HCT116 (cell line): ENCODE data around the gene MGRN1. TPM values are rescaled to one million over a fixed set of nuclear protein-coding genes. Genes with fewer than 3 reads are reported as not detected.

Experiments
- ATAC-seq: fragments of 200-7000 bp; cut with Tn5 transposase; 2 replicates; pipeline ENCODE4 v1.9.1; 2020; ENCODE audit warnings: mild to moderate bottlenecking, moderate library complexity
- BruUV-seq: library from RNA; stranded (reverse); fragments of 400-500 nt; replicated peaks from 2 replicates; lab custom pipeline; 2021; lab: Mats Ljungman, UMichigan
- CTCF ChIA-PET: fragments of 300-600 bp; sonication (Branson Sonifier 250); formaldehyde crosslinking; loops from one replicate; lab custom pipeline; 2021; ENCODE audit warnings: antibody characterized with exemption; lab: Charles Lee
- POLR2A ChIA-PET: fragments of 300-600, 350-600 bp; sonication (Branson Sonifier 250); formaldehyde crosslinking; loops from one replicate; lab custom pipeline; 2021; ENCODE audit warnings: antibody characterized with exemption; lab: Charles Lee
- RAD21 ChIA-PET, 2 experiments: fragments of 300-600 bp; sonication (Branson Sonifier 250); formaldehyde crosslinking; loops; one replicate each; lab custom pipeline; 2023; ENCODE audit warnings: low total read pairs in 2 of 2; ENCODE audit not compliant: uncharacterized antibody in 2 of 2, unreplicated experiment in 2 of 2, low non-redundant PET in 1 of 2; lab: Charles Lee
- DNase-seq: peaks from one replicate; pipeline ENCODE4 v3.0.0-alpha.2; 2010; ENCODE audit warnings: low read depth, low spot score
- H2AFZ ChIP-seq: fragments of 200-600 bp; shearing (Covaris generic), sonication (generic); 2 replicates; pipeline ENCODE4 v1.6.1; 2017; ENCODE audit warnings: low read depth, mixed run types, mixed read lengths, antibody characterized with exemption, low read length; ENCODE audit not compliant: poor library complexity, severe bottlenecking
- H3K27ac ChIP-seq: 2 replicates; pipeline ENCODE4 v1.5.1; 2012; ENCODE audit warnings: low read depth, low read length
- H3K27me3 ChIP-seq: fragments of 200-600 bp; sonication (generic); 2 replicates; pipeline ENCODE4 v1.6.1; 2016; ENCODE audit warnings: mixed run types, low read length, mixed read lengths; ENCODE audit not compliant: insufficient read depth
- H3K36me3 ChIP-seq, 2 experiments: fragments of 200-500 bp in 1 of 2; fragments of 200-600 bp in 1 of 2; sonication (Bioruptor generic) in 1 of 2; sonication (generic) in 1 of 2; 2 replicates each; pipeline versions ENCODE4 v1.5.1 to v1.6.1; 2014 to 2016; ENCODE audit warnings: low read length in 2 of 2, inconsistent platforms in 1 of 2, mixed read lengths in 1 of 2, mixed run types in 1 of 2; ENCODE audit not compliant: insufficient read depth in 2 of 2, control insufficient read depth in 1 of 2
- H3K4me1 ChIP-seq, 2 experiments: fragments of 200-600 bp in 1 of 2; sonication (generic) in 1 of 2; 2 replicates each; pipeline versions ENCODE4 v1.5.1 to v1.6.1; 2012 to 2017; ENCODE audit warnings: low read length in 2 of 2, inconsistent platforms in 1 of 2, mild to moderate bottlenecking in 1 of 2, mixed read lengths in 1 of 2, mixed run types in 1 of 2, moderate library complexity in 1 of 2; ENCODE audit not compliant: insufficient read depth in 2 of 2, control insufficient read depth in 1 of 2
- H3K4me2 ChIP-seq: fragments of 200-600 bp; sonication (generic); 2 replicates; pipeline ENCODE4 v1.6.1; 2017; ENCODE audit warnings: mixed run types, low read length, mixed read lengths
- H3K4me3 ChIP-seq, 2 experiments: fragments of 200-600 bp in 1 of 2; sonication (generic) in 1 of 2; replicated peaks in 1 of 2; 2 replicates each; pipeline ENCODE4 v1.5.1; 2011 to 2016; ENCODE audit warnings: low read length in 2 of 2, control low read depth in 1 of 2, low read depth in 1 of 2, mild to moderate bottlenecking in 1 of 2, mixed read lengths in 1 of 2, mixed run types in 1 of 2
- H3K79me2 ChIP-seq: fragments of 200-600 bp; sonication (generic); 2 replicates; pipeline ENCODE4 v1.6.1; 2017; ENCODE audit warnings: mild to moderate bottlenecking, mixed run types, low read length, moderate library complexity, mixed read lengths; ENCODE audit not compliant: insufficient read depth
- H3K9ac ChIP-seq: fragments of 200-600 bp; sonication (generic); 2 replicates; pipeline ENCODE4 v1.6.1; 2016; ENCODE audit warnings: low read length, mixed read lengths
- H3K9me2 ChIP-seq: fragments of 200-600 bp; sonication (generic), shearing (Covaris generic); 2 replicates; pipeline ENCODE4 v1.6.1; 2017; ENCODE audit warnings: mixed run types, mild to moderate bottlenecking, moderate library complexity; ENCODE audit not compliant: insufficient read depth
- H3K9me3 ChIP-seq, 2 experiments: fragments of 200-500 bp in 1 of 2; fragments of 200-600 bp in 1 of 2; sonication (Bioruptor generic) in 1 of 2; sonication (generic) in 1 of 2; 2 replicates each; pipeline ENCODE4 v1.6.1; 2014 to 2017; ENCODE audit warnings: low read length in 2 of 2, mixed read lengths in 2 of 2, inconsistent platforms in 1 of 2, low read depth in 1 of 2, mild to moderate bottlenecking in 1 of 2, mixed run types in 1 of 2, moderate library complexity in 1 of 2; ENCODE audit not compliant: control insufficient read depth in 1 of 2, insufficient read depth in 1 of 2
- H4K20me1 ChIP-seq: fragments of 200-600 bp; sonication (generic), shearing (Covaris generic); 2 replicates; pipeline ENCODE4 v1.6.1; 2017; ENCODE audit warnings: mixed run types, mild to moderate bottlenecking, moderate library complexity; ENCODE audit not compliant: insufficient read depth
- ATF3 ChIP-seq: IDR thresholded peaks from 2 replicates; pipeline ENCODE4 v1.6.1; 2012
- CBX3 ChIP-seq: IDR thresholded peaks from 2 replicates; pipeline ENCODE4 v1.6.1; 2012; ENCODE audit warnings: low read depth
- CTCF ChIP-seq, 3 experiments: fragments of 200-600 bp in 1 of 3; sonication (generic) in 1 of 3; IDR thresholded peaks in 2 of 3; conservative IDR thresholded peaks in 1 of 3; 2 replicates each; pipeline ENCODE4 v1.5.1; 2012 to 2017; ENCODE audit warnings: low read depth in 2 of 3, low read length in 2 of 3, antibody characterized with exemption in 1 of 3, borderline replicate concordance in 1 of 3, control low read depth in 1 of 3, mild to moderate bottlenecking in 1 of 3, mixed read lengths in 1 of 3, mixed run types in 1 of 3, moderate library complexity in 1 of 3; ENCODE audit not compliant: insufficient read depth in 1 of 3
- EGR1 ChIP-seq: IDR thresholded peaks from 2 replicates; pipeline ENCODE4 v1.6.1; 2012; ENCODE audit warnings: low read depth
- ELF1 ChIP-seq: IDR thresholded peaks from 2 replicates; pipeline ENCODE4 v1.6.1; 2012; ENCODE audit warnings: low read depth, borderline replicate concordance
- EZH2phosphoT487 ChIP-seq: fragments of 200-600 bp; IDR thresholded peaks from 2 replicates; pipeline ENCODE4 v1.6.1; 2018; ENCODE audit warnings: antibody characterized with exemption, borderline replicate concordance
- FOSL1 ChIP-seq: IDR thresholded peaks from 2 replicates; pipeline ENCODE4 v1.6.1; 2012; ENCODE audit warnings: low read depth
- JUND ChIP-seq: IDR thresholded peaks from 2 replicates; pipeline ENCODE4 v1.6.1; 2012
- MAX ChIP-seq: IDR thresholded peaks from 2 replicates; pipeline ENCODE4 v1.6.1; 2012
- POLR2A ChIP-seq: IDR thresholded peaks from 2 replicates; pipeline ENCODE4 v1.7.0; 2011; ENCODE audit warnings: borderline replicate concordance; ENCODE audit not compliant: insufficient read depth, insufficient read length; ENCODE audit errors: extremely low read depth
- POLR2AphosphoS5 ChIP-seq: IDR thresholded peaks from 2 replicates; pipeline ENCODE4 v1.6.1; 2011; ENCODE audit warnings: mild to moderate bottlenecking, low read depth, low read length, moderate library complexity
- REST ChIP-seq: IDR thresholded peaks from 2 replicates; pipeline ENCODE4 v1.6.1; 2012; ENCODE audit warnings: low read depth
- SP1 ChIP-seq: IDR thresholded peaks from 2 replicates; pipeline ENCODE4 v1.6.1; 2012; ENCODE audit warnings: low read depth
- SRF ChIP-seq: IDR thresholded peaks from 2 replicates; pipeline ENCODE4 v1.6.1; 2012; ENCODE audit warnings: low read depth
- TCF7L2 ChIP-seq: IDR thresholded peaks from 2 replicates; pipeline ENCODE4 v1.7.0; 2011; ENCODE audit warnings: borderline replicate concordance, inconsistent platforms; ENCODE audit not compliant: insufficient read depth, insufficient read length; ENCODE audit errors: extremely low read depth
- YY1 ChIP-seq: IDR thresholded peaks from 2 replicates; pipeline ENCODE4 v1.6.1; 2011; ENCODE audit warnings: low read length, low read depth, moderate library complexity, mild to moderate bottlenecking; ENCODE audit not compliant: insufficient replicate concordance; ENCODE audit errors: extremely low read depth
- ZBTB33 ChIP-seq: IDR thresholded peaks from 2 replicates; pipeline ENCODE4 v1.6.1; 2011; ENCODE audit warnings: mild to moderate bottlenecking, low read length, moderate library complexity; ENCODE audit not compliant: insufficient replicate concordance; ENCODE audit errors: extremely low read depth
- ZFX ChIP-seq: fragments of 450-650 bp; IDR thresholded peaks from 2 replicates; pipeline ENCODE4 v1.6.1; 2017
- ZNF274 ChIP-seq: fragments of 200-500 bp; sonication (Bioruptor generic); IDR thresholded peaks from 2 replicates; pipeline ENCODE4 v1.6.1; 2014; ENCODE audit warnings: mild to moderate bottlenecking, low read depth, low read length, inconsistent platforms
- intact Hi-C: fragments of 100-400 bp; cut with micrococcal nuclease; formaldehyde crosslinking; loops from 2 replicates; pipeline ENCODE4 v1.10.0; 2022
- total RNA-seq: library from RNA; stranded (reverse); gene quantifications from one replicate; pipeline ENCODE4 v1.2.1, GENCODE V29; 2021; ENCODE audit not compliant: unreplicated experiment

The MGRN1 gene
- total RNA-seq, 1 experiment from 2014 or later, result 50.6 TPM

GRCh38 chr16:4652561-4652960 lies 27.9 kb downstream of the MGRN1 start:
- H3K79me2 ChIP-seq, result peaks cover 19% of the 10 kb centered on the region
- ATAC-seq (no peak), DNase-seq (no peak)
- ChIA-PET RAD21 (no interaction called here), POLR2A (no interaction called here), CTCF (no interaction called here)
- no peak overlapping the region for H2AFZ ChIP-seq
- no peak overlapping the region for H3K4me2 ChIP-seq
- no peak overlapping the region for H3K9ac ChIP-seq
- TF ChIP-seq JUND (no peak), ATF3 (no peak), EGR1 (no peak), SP1 (no peak), CBX3 (no peak), POLR2A (no peak), ELF1 (no peak), MAX (no peak), CTCF (IDR thresholded peaks at IDR 0.05 in 2 of 3, conservative IDR thresholded peaks at IDR 0.05 in 1 of 3; ENCODE audit: borderline replicate concordance in 1 of 3, insufficient read depth in 1 of 3, low read depth in 2 of 3, low read length in 2 of 3) (no peak), FOSL1 (no peak), TCF7L2 (no peak), ZNF274 (no peak), POLR2AphosphoS5 (no peak), YY1 (no peak), ZBTB33 (no peak), ZFX (no peak), EZH2phosphoT487 (no peak), SRF (no peak), REST (no peak)
- H3K9me2 ChIP-seq, result no peaks in the 10 kb centered on the region
- intact Hi-C loops, result loop anchor here (10.0 kb wide), 1 partner anchor 138 kb away; no protein-coding TSS in a partner anchor
- no peak overlapping the region for H3K27ac ChIP-seq
- H3K4me3 ChIP-seq, result no peak overlapping the region
- H3K36me3 ChIP-seq, result peaks cover 0 to 14% of the 10 kb centered on the region in 2 experiments; a peak in 2 of 4 replicates
- H4K20me1 ChIP-seq, result no peaks in the 10 kb centered on the region
- H3K9me3 ChIP-seq, result no peaks in the 10 kb centered on the region
- H3K27me3 ChIP-seq, result no peaks in the 10 kb centered on the region
- H3K4me1 ChIP-seq, result peaks cover 2 to 8% of the 10 kb centered on the region in 2 experiments; a peak in 3 of 4 replicates
- no TSS peak for BruUV-seq
